Middle frontal gyrus (tissue), 1 donor: Measurements from ENCODE around the gene ILDR1.
"Not testable (repeated sequence)": the region's sequence is repeated elsewhere in the genome, so short reads cannot be mapped to it uniquely, and the experiment has no call there.

ENCODE experiments used
- DNase-seq: peaks from one replicate; pipeline ENCODE4 v3.0.0-alpha.2; 2015; ENCODE audit warnings: low spot score; ENCODE audit errors: extremely low spot score

Gene ILDR1

DNA sequence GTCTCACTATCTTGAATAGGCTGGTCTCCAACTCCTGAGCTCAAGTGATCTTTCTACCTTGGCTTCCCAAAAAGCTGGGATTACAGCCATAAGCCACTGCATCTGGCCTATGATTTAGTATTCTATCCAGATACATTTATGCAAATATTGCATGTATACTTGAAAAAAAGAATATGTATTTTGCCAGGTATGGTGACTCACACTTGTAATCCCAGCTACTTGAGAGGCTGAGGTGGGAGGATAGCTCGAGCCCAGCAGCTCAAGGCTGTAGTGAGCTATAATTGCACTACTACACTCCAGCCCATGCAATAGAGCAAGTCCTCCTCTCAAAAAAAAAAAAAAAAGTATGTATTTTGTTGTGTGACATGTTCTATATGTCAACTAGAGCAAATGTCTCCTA lies 73.4 kb downstream of the ILDR1 start:
- DNase-seq, result no peak

DNA sequence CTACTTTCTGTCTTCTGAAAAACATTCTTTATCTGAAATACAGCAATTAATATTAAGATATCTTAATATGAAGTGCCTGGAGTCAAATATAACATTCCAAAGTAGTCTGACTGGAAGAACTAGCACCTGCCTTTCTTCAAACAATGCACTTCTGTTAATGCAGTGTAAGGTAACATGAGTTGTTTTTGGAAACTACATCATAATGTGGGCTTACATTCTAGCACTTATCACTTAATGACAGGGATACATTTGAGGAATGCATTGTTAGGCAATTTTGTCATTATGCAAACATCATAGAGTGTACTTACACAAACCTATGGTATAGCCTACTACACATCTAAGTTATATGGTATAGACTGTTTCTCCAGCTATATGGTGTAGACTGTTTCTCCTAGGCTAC lies 78.6 kb downstream of the ILDR1 start:
- DNase-seq, result no peak

DNA sequence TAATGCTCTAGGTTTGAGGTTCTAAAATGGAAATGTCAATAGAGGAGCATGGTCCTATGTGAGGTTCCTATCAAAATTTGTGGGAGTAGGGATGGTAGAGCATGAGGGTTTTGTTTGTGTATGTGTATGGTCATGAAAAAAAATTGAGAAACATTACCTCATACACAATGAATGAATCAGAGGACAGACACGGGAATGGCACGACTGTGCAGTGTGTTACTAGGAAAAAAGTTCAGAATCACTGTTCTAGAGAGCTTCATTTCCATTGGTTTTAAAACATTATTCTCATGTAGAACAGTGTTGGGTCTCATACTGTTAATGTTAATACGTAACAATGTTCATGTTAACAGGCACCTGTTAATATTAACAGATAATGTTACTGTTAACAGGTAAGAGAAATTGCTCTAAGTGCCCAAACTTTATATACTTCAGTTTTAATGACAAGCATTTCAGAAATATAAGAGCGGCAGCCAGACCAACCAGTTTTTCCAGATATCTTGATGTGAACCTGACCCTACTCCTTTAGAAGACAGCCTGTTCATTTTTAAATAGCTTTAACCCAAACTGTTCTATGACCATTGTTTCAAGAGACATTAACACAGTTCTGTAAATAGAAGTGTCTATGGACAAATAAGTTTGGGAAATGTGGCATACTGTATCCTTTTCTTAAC lies 79.8 kb downstream of the ILDR1 start:
- DNase-seq, result no peak

DNA sequence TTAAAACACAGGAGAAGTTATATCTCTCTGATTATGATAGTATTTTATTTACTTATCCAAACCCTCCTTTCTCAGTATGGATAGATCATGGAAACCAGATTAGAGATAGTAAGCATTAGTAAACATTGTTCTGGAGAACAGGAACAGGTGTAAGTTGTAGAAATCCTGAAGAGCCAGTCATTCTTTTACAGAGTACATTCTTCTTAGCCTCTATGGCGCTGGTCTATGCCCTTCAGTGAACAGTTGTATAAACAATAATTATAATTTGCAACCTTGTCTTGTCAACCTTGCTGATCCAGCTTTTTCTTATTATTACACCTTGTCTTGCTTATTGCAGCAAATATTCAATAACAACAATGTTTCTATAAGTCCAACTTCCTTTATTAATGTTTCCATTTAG lies 80.5 kb downstream of the ILDR1 start:
- no peak for DNase-seq

DNA sequence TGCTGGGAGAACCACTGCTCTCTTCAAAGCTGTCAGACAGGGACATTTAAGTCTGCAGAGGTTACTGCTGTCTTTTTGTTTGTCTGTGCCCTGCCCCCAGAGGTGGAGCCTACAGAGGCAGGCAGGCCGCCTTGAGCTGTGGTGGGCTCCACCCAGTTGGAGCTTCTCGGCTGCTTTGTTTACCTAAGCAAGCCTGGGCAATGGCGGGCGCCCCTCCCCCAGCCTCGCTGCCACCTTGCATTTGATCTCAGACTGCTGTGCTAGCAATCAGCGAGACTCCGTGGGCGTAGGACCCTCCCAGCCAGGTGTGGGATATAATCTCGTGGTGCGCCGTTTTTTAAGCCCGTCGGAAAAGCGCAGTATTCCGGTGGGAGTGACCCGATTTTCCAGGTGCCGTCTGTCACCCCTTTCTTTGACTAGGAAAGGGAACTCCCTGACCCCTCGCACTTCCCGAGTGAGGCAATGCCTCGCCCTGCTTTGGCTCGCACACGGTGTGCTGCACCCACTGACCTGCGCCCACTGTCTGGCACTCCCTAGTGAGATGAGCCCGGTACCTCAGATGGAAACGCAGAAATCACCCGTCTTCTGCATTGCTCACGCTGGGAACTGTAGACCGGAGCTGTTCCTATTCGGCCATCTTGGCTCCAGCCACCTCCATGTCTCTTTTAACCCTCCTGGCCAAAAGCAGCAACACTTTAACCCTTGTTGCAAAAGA lies 83.7 kb downstream of the ILDR1 start:
- not testable (repeated sequence) for DNase-seq
